Liver (tissue), 9 donors: ENCODE data around the gene ALDH1A1. TPM values are rescaled to one million over a fixed set of nuclear protein-coding genes. Genes with fewer than 3 reads are reported as not detected.

Experiments
- DNase-seq: peaks from one replicate; pipeline ENCODE4 v3.0.0-alpha.2; 2017; ENCODE audit warnings: low spot score
- H3K27ac ChIP-seq, 2 donors: one replicate each; pipeline ENCODE4 v1.7.0; 2013; ENCODE audit warnings: inconsistent platforms in 2 of 2, low read length in 2 of 2, control low read depth in 1 of 2, low read depth in 1 of 2, mild to moderate bottlenecking in 1 of 2
- H3K27me3 ChIP-seq, 4 donors: one replicate each; pipeline versions ENCODE4 v1.6.1 to v1.7.0; 2013; ENCODE audit warnings: low read length in 3 of 4, inconsistent platforms in 1 of 4, mild to moderate bottlenecking in 1 of 4, moderate library complexity in 1 of 4; ENCODE audit not compliant: control insufficient read depth in 4 of 4, insufficient read depth in 4 of 4
- H3K36me3 ChIP-seq, 4 donors: one replicate each; pipeline versions ENCODE4 v1.6.1 to v1.7.0; 2013; ENCODE audit warnings: low read length in 3 of 4, mild to moderate bottlenecking in 3 of 4, low read depth in 1 of 4, moderate library complexity in 1 of 4; ENCODE audit not compliant: control insufficient read depth in 4 of 4, insufficient read depth in 3 of 4
- H3K4me1 ChIP-seq, 4 donors: one replicate each; pipeline versions ENCODE4 v1.6.1 to v1.7.0; 2013; ENCODE audit warnings: low read length in 3 of 4, mild to moderate bottlenecking in 3 of 4, moderate library complexity in 1 of 4; ENCODE audit not compliant: control insufficient read depth in 4 of 4, insufficient read depth in 4 of 4
- H3K4me3 ChIP-seq, 3 donors: one replicate each; pipeline versions ENCODE4 v1.6.1 to v1.7.0; 2013; ENCODE audit warnings: low read length in 3 of 3, control low read depth in 1 of 3, low read depth in 1 of 3, mild to moderate bottlenecking in 1 of 3
- H3K9ac ChIP-seq, 2 donors: one replicate each; pipeline ENCODE4 v1.7.0; 2013; ENCODE audit warnings: low read length in 2 of 2, mild to moderate bottlenecking in 2 of 2, moderate library complexity in 2 of 2, control low read depth in 1 of 2, low read depth in 1 of 2
- H3K9me3 ChIP-seq, 4 donors: one replicate each; pipeline versions ENCODE4 v1.6.1 to v1.7.0; 2013; ENCODE audit warnings: low read length in 3 of 4; ENCODE audit not compliant: control insufficient read depth in 4 of 4
- EGR1 ChIP-seq, 2 donors: IDR thresholded peaks; 2 replicates each; pipeline ENCODE4 v1.6.1; 2016 to 2018; ENCODE audit warnings: antibody characterized with exemption in 2 of 2, low read depth in 2 of 2
- FOXA1 ChIP-seq: IDR thresholded peaks from 2 replicates; pipeline ENCODE4 v1.6.1; 2016; ENCODE audit warnings: antibody characterized with exemption
- FOXA2 ChIP-seq: IDR thresholded peaks from 2 replicates; pipeline ENCODE4 v1.6.1; 2016; ENCODE audit warnings: antibody characterized with exemption
- GABPA ChIP-seq, 2 donors: IDR thresholded peaks in 1 of 2; conservative IDR thresholded peaks in 1 of 2; 2 replicates each; pipeline ENCODE4 v1.6.1; 2016; ENCODE audit warnings: antibody characterized with exemption in 2 of 2, mild to moderate bottlenecking in 1 of 2, moderate library complexity in 1 of 2
- HNF4A ChIP-seq, 2 donors: conservative IDR thresholded peaks; 2 replicates each; pipeline ENCODE4 v1.6.1; 2016; ENCODE audit warnings: antibody characterized with exemption in 2 of 2, mild to moderate bottlenecking in 2 of 2
- HNF4G ChIP-seq: IDR thresholded peaks from 2 replicates; pipeline ENCODE4 v1.6.1; 2016; ENCODE audit warnings: antibody characterized with exemption
- JUND ChIP-seq, 2 donors: IDR thresholded peaks; 2 replicates each; pipeline ENCODE4 v1.6.1; 2016; ENCODE audit warnings: antibody characterized with exemption in 2 of 2
- RAD21 ChIP-seq, 2 donors: IDR thresholded peaks; 2 replicates each; pipeline ENCODE4 v1.6.1; 2016; ENCODE audit warnings: antibody characterized with exemption in 2 of 2, mild to moderate bottlenecking in 2 of 2
- RXRA ChIP-seq, 2 donors: IDR thresholded peaks; 2 replicates each; pipeline ENCODE4 v1.6.1; 2017 to 2018; ENCODE audit warnings: antibody characterized with exemption in 2 of 2, mild to moderate bottlenecking in 1 of 2
- SP1 ChIP-seq: IDR thresholded peaks from 2 replicates; pipeline ENCODE4 v1.6.1; 2018; ENCODE audit warnings: antibody characterized with exemption, mild to moderate bottlenecking
- TAF1 ChIP-seq: conservative IDR thresholded peaks from 2 replicates; pipeline ENCODE4 v1.6.1; 2016; ENCODE audit warnings: antibody characterized with exemption, mild to moderate bottlenecking
- WGBS: extraction: QIAGEN DNeasy Blood & Tissue Kit; methylation state at CpG from one replicate; pipeline ENCODE4 v1.1.7; 2013; 5-methylcytosine and 5-hydroxymethylcytosine counted together
- polyA plus RNA-seq, 2 donors: library from polyadenylated mRNA; stranded (reverse) in 1 of 2; unstranded in 1 of 2; fragments of 200-250 nt in 1 of 2; fragments of >200 nt in 1 of 2; fragmentation: Nextera tagmentation in 1 of 2; extraction: Ambion mirVana in 1 of 2; gene quantifications; one replicate each; pipeline versions ENCODE4 v1.2.1 to v1.2.3, GENCODE V29; 2013 to 2015
- total RNA-seq, 2 donors: library from RNA; depleted of rRNA; stranded (reverse); fragments of >200 nt; gene quantifications; one replicate each; pipeline ENCODE4 v1.2.3, GENCODE V29; 2014
- TF ChIP-seq, protein P1 (sequence below): IDR thresholded peaks from 2 replicates; pipeline ENCODE4 v1.6.1; 2016; ENCODE audit warnings: antibody characterized with exemption, mild to moderate bottlenecking
- TF ChIP-seq, protein P2 (sequence below): IDR thresholded peaks from 2 replicates; pipeline ENCODE4 v1.6.1; 2016; ENCODE audit warnings: antibody characterized with exemption
- TF ChIP-seq, protein P3 (sequence below): IDR thresholded peaks from 2 replicates; pipeline ENCODE4 v1.6.1; 2016; ENCODE audit warnings: antibody characterized with exemption
- TF ChIP-seq, protein P4 (sequence below): fragments of 150-350 bp; IDR thresholded peaks from 2 replicates; pipeline ENCODE4 v1.5.1; 2017; ENCODE audit warnings: improper control_type of control experiment, low read depth, low read length; ENCODE audit not compliant: missing input control
- TF ChIP-seq, protein P5 (sequence below): IDR thresholded peaks from 2 replicates; pipeline ENCODE4 v1.6.1; 2016; ENCODE audit warnings: antibody characterized with exemption
- donor health status: healthy.
- donor health status: healthy.
- donor health status: healthy.
- donor health status: healthy.
- donor health status: healthy.

ALDH1A1 gene
- total and polyA plus RNA-seq, 4 donors = 118 to 433 (median 193) TPM

DNA sequence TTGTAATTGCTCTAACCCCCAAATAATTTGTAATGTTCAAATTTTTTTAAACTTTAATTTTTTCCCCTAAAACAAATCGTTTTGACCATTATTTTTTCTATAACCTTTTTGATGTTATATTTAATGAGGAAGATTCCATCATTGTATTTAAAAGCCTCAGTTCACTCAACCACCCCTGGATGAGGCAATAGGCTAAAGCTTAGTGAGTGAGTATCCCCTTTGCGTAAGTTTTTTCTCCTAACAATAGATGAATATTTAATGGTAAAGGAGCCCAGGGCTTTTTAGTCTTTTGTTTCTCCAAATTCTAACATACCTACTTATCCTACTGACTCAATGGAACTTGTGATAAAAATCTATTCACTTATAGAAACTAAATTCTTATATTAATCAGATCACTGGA, 38.1 kb downstream of the ALDH1A1 start:
- WGBS = 69% methylated on average over 2 of the region's 2 CpGs
- no peak overlapping the region for H3K27ac ChIP-seq
- no peak overlapping the region for H3K9ac ChIP-seq
- DNase-seq = no peak
- H3K9me3 ChIP-seq = no peaks in the 10 kb centered on the region
- no peak for TF ChIP-seq HNF4G
- no peak for TF ChIP-seq RXRA (IDR thresholded peaks at IDR 0.05)
- TF ChIP-seq GABPA (IDR thresholded peaks at IDR 0.05 in 1 of 2, conservative IDR thresholded peaks at IDR 0.05 in 1 of 2) = no peak
- TF ChIP-seq, protein P1, sequence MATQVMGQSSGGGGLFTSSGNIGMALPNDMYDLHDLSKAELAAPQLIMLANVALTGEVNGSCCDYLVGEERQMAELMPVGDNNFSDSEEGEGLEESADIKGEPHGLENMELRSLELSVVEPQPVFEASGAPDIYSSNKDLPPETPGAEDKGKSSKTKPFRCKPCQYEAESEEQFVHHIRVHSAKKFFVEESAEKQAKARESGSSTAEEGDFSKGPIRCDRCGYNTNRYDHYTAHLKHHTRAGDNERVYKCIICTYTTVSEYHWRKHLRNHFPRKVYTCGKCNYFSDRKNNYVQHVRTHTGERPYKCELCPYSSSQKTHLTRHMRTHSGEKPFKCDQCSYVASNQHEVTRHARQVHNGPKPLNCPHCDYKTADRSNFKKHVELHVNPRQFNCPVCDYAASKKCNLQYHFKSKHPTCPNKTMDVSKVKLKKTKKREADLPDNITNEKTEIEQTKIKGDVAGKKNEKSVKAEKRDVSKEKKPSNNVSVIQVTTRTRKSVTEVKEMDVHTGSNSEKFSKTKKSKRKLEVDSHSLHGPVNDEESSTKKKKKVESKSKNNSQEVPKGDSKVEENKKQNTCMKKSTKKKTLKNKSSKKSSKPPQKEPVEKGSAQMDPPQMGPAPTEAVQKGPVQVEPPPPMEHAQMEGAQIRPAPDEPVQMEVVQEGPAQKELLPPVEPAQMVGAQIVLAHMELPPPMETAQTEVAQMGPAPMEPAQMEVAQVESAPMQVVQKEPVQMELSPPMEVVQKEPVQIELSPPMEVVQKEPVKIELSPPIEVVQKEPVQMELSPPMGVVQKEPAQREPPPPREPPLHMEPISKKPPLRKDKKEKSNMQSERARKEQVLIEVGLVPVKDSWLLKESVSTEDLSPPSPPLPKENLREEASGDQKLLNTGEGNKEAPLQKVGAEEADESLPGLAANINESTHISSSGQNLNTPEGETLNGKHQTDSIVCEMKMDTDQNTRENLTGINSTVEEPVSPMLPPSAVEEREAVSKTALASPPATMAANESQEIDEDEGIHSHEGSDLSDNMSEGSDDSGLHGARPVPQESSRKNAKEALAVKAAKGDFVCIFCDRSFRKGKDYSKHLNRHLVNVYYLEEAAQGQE = no peak
- no peak for TF ChIP-seq EGR1 (IDR thresholded peaks at IDR 0.05; ENCODE audit: low read depth in 2 of 2)
- TF ChIP-seq, protein P2, sequence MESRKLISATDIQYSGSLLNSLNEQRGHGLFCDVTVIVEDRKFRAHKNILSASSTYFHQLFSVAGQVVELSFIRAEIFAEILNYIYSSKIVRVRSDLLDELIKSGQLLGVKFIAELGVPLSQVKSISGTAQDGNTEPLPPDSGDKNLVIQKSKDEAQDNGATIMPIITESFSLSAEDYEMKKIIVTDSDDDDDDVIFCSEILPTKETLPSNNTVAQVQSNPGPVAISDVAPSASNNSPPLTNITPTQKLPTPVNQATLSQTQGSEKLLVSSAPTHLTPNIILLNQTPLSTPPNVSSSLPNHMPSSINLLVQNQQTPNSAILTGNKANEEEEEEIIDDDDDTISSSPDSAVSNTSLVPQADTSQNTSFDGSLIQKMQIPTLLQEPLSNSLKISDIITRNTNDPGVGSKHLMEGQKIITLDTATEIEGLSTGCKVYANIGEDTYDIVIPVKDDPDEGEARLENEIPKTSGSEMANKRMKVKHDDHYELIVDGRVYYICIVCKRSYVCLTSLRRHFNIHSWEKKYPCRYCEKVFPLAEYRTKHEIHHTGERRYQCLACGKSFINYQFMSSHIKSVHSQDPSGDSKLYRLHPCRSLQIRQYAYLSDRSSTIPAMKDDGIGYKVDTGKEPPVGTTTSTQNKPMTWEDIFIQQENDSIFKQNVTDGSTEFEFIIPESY = no peak
- TF ChIP-seq SP1 = no peak
- TF ChIP-seq, protein P3, sequence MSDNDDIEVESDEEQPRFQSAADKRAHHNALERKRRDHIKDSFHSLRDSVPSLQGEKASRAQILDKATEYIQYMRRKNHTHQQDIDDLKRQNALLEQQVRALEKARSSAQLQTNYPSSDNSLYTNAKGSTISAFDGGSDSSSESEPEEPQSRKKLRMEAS = no peak
- TF ChIP-seq FOXA1 = no peak
- no peak for TF ChIP-seq TAF1
- no peak for TF ChIP-seq RAD21 (IDR thresholded peaks at IDR 0.05)
- TF ChIP-seq HNF4A (conservative IDR thresholded peaks at IDR 0.05) = no peak
- TF ChIP-seq, protein P4, sequence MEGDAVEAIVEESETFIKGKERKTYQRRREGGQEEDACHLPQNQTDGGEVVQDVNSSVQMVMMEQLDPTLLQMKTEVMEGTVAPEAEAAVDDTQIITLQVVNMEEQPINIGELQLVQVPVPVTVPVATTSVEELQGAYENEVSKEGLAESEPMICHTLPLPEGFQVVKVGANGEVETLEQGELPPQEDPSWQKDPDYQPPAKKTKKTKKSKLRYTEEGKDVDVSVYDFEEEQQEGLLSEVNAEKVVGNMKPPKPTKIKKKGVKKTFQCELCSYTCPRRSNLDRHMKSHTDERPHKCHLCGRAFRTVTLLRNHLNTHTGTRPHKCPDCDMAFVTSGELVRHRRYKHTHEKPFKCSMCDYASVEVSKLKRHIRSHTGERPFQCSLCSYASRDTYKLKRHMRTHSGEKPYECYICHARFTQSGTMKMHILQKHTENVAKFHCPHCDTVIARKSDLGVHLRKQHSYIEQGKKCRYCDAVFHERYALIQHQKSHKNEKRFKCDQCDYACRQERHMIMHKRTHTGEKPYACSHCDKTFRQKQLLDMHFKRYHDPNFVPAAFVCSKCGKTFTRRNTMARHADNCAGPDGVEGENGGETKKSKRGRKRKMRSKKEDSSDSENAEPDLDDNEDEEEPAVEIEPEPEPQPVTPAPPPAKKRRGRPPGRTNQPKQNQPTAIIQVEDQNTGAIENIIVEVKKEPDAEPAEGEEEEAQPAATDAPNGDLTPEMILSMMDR = no peak
- no peak for TF ChIP-seq FOXA2
- TF ChIP-seq, protein P5, sequence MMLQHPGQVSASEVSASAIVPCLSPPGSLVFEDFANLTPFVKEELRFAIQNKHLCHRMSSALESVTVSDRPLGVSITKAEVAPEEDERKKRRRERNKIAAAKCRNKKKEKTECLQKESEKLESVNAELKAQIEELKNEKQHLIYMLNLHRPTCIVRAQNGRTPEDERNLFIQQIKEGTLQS = no peak
- no peak for TF ChIP-seq JUND (IDR thresholded peaks at IDR 0.05)
- H3K4me3 ChIP-seq = no peak overlapping the region
- H3K27me3 ChIP-seq = no peaks in the 10 kb centered on the region
- H3K36me3 ChIP-seq = peaks cover 3 to 77% (median 34%) of the 10 kb centered on the region in 4 donors
- H3K4me1 ChIP-seq = peaks cover 0 to 2% (median 0%) of the 10 kb centered on the region in 4 donors
